Raji (cell line): Measurements from ENCODE around the gene POLD2.

ENCODE experiments used
- POLR2A ChIP-seq: IDR thresholded peaks from 2 replicates; pipeline ENCODE4 v1.6.1; 2011; ENCODE audit warnings: low read depth, low read length, control low read depth; ENCODE audit not compliant: insufficient read depth

Gene POLD2

GRCh38 chr7:44156453-44157010 is 33.2 kb upstream of the POLD2 start:
- TF ChIP-seq POLR2A = no peak

GRCh38 chr7:44155191-44156185 is 32.1 kb upstream of the POLD2 start:
- no peak for TF ChIP-seq POLR2A

GRCh38 chr7:44154703-44155102 is 31.4 kb upstream of the POLD2 start:
- TF ChIP-seq POLR2A = no peak

GRCh38 chr7:44153948-44154335 is 30.6 kb upstream of the POLD2 start:
- TF ChIP-seq POLR2A = no peak

- no peak for TF ChIP-seq POLR2A
Measured at GRCh38 chr7:44152971-44153947, 29.9 kb upstream of the POLD2 start.

GRCh38 chr7:44151956-44152355 is 28.6 kb upstream of the POLD2 start:
- TF ChIP-seq POLR2A = no peak

GRCh38 chr7:44150966-44151941 is 27.9 kb upstream of the POLD2 start:
- TF ChIP-seq POLR2A = no peak

- no peak for TF ChIP-seq POLR2A
Measured at GRCh38 chr7:44150466-44150832, 27.1 kb upstream of the POLD2 start.

GRCh38 chr7:44149571-44150465 is 26.5 kb upstream of the POLD2 start:
- no peak for TF ChIP-seq POLR2A

- no peak for TF ChIP-seq POLR2A
Measured at GRCh38 chr7:44148961-44149536, 25.7 kb upstream of the POLD2 start.

GRCh38 chr7:44148166-44148565 is 24.8 kb upstream of the POLD2 start:
- no peak for TF ChIP-seq POLR2A

GRCh38 chr7:44147026-44147991 is 24.0 kb upstream of the POLD2 start:
- no peak for TF ChIP-seq POLR2A
